ENCODE results near the gene MYOM3.
"Not testable (repeated sequence)": the region's sequence is repeated elsewhere in the genome, so short reads cannot be mapped to it uniquely, and the experiment has no call there.

The MYOM3 gene

DNA sequence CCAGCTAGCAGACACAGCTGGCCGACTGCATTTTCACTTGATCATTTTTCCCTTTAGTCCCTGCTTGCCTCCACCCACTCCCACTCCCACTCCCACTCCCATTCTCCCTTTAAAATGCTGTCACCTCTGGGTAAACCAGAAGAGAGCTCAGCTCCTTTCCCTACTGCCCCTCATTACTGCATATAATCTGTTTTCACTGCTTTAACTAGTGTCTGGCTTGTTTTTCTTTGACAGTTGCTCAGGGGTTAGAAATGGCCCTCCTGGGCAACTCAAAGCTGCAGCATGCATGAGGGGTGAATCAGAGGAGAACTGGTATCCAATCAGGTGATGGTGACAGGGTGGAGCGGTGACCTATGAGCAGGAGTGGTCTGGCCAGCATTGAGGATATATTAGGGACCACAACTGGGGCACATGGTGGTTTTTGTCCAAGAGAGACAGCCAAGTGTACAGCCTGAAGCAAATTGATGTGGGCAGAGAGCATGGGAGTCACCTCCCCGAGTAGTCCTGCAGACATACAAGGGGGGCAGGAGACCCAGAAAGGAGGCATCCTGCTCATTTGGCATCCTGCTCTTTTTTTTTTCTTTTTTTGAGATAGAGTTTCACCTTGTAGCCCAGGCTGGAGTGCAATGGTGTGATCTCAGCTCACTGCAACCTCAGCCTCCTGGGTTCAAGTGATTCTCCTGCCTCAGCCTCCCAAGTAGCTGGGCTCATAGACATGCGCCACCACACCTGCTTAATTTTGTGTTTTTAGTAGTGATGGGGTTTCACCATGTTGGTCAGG, 89.2 kb downstream of the MYOM3 start:
- DNase-seq = no peak

GRCh38 chr1:24021403-24022266, 90.3 kb downstream of the MYOM3 start:
- DNase-seq = no peak

DNA sequence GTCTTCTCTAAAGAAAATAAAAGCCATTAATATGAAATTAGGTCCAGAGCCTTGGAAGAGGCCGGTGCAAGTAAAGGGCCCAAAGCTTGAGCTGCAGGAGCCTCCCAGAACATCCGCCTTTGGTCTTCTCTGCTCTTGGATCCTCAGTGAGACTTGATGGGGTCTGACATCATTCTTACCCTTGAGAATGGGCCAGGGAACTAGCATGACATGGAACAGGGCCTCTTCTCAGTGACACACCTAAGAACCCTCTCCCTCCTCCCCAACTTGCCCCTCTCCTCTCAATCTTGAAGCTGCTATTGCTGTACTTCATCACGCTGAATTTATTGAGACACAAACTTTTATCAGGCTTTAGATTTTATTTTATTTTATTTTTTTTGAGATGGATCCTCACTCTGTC, 91.5 kb downstream of the MYOM3 start:
- no peak for DNase-seq

GRCh38 chr1:24020025-24020424, 91.9 kb downstream of the MYOM3 start:
- no peak for DNase-seq

DNA sequence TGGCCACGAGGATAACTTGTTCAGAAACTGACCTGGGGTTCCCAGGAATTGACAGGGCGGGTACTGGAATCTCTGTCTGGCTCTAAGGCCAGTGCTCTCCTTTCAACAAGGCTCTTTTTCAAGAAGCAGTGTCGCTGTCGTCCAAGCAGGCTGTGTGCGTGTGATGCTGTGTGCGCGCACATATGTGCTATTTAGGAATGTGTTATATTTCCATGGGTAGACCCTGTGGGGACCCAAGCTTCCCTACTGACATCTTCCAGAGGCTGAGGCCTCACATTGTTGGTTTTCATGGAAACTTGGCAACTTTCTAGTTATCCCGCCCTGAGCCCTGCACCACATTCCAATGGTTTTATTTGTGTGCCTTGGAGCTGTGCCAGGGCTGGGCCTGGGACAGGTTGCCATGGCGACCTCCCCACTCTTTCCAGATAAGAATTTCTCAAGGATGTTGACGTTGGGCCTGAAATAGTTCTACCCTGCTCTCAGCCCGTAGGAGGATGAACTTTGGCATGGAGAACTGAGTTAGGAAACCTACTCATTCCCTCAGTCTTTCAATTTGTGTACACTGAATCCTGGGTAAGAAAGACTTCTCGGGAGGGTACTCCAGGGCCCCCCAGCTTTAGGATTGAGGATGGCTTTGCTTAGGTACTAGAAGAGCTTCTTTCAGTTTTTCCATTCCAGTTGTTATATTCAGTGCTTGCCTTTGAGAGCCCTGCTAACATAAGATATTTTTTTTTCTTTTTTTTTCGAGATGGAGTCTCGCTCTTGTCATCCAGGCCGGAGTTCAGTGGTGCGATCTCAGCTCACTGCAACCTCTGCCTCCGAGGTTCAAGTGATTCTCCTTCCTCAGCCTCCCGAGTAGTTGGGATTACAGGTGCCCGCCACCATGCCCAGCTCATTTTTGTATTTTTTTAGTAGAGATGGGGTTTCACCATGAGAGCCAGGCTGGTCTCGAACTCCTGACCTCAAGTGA, 93.0 kb downstream of the MYOM3 start:
- DNase-seq = no peak

DNA sequence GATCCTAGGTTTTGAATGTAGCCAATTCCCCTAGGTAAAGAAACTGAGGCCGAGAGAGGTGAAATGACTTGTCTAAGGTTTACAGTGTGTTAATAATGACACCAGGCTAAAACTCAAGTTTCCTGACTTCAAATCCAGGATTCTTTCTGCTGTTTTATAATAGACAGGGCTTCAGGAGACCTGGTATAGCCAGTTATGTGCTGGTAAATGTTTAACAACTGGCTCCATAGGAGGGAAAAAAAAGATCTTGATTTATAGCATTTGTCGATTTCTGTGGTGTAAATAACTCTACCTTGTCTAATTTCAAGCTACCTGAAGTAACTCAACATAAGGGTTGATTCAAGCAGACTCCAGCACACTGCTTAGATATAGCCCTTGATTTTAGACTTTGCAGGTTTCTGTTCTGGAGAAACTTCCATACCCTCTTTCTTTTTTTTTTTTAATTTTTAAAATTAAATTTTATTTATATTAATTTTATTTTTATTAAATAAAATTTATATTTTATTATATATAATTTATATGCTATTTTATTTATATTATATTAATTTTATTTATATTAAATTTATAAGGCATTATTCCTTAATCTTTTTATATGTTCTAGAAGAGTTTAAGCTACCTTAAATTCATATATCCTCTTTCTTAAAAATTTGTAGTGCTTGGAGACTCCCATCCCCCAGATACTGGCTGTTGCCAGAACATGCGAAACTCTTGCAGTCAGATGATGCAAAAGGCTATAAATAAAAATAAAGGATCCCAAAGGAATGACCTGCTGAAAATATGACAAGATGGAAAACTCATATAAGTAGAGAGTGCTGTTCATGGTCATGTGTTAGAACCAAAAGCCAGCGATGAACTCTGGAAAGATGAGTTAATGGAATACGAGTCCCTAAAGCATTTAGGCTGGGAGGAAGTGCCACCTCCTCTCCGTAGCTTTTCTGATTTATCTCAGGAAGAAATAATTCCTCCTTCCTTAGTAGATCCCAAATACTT, 96.4 kb downstream of the MYOM3 start:
- no peak for DNase-seq

DNA sequence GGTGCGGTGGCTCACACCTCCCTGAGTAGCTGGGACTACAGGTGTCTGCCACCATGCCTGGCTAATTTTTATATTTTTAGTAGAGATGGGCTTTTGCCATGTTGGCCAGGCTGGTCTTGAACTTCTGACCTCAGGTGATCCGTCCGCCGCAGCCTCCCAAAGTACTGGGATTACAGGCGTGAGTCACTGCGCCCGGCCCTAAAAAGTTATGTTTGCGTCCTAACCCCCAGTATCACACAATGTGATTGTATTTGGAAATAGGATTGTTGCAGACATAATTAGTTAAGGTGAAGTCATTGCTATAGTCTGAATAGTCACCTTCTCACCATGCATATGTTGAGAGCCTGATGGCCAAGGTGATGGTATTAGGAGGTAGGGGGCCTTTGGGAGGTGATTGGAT, 99.1 kb downstream of the MYOM3 start:
- not testable (repeated sequence) for DNase-seq

GRCh38 chr1:24010650-24011049, 101.3 kb downstream of the MYOM3 start:
- no peak for DNase-seq

DNA sequence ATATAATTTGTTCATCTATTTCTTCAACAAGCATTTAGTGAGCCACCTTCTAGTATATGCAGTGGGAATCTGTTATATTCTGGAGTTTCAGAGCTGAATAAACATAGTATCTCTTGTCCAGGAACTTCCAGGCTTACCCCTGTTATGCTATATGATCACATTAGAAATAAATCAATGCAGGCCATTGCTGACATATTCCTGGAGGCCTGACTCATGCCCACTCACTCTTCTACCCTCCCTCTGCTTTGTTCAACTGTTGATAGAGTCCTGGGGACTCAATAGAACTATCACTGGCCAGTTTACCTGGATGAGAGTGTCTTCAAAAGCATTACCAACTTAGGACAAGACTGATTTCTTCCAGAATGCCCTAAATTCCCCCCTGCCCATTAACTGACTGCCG, 102.5 kb downstream of the MYOM3 start:
- no peak for DNase-seq

GRCh38 chr1:24008574-24009184, 103.3 kb downstream of the MYOM3 start:
- DNase-seq = not testable (repeated sequence)

GRCh38 chr1:24007079-24007478, 104.9 kb downstream of the MYOM3 start:
- DNase-seq = no peak
